ENCODE data around the gene PSMB11.

The PSMB11 gene

DNA sequence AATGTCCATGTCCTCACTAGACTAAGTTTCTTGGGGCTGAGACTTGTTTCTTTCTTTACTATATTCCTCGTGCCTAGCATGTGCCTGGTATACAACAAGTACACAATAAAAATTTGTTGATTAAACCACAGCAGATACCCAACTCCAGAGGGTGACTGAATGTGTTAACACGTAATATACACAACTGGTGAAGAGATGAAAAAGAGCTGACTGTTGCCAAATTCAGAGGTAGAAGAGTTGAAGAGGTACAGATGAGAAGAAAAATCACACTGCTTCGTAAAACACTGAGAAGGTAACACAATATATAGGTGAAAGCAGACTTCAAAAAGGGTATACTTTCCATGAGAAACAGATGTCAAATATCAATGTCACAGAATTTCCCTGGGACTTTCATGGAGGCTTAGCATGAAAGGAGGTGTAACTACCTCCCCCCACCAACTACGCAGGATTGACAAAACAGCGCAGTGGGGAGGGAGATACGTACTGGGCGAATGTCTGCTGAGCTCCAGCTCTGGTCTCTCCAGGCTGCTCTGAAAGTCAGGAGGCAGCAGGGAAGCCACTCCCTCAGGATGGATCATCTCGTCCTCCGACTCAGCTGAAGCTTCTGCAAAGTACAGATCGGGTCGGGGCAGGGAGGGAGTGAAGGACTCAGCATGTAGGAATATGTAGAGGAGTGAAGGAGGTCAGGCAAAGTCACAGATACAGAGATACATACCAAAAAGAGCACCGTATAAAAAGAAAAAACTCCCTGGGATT lies 47.7 kb downstream of the PSMB11 start:
- DNase-seq = no peak

DNA sequence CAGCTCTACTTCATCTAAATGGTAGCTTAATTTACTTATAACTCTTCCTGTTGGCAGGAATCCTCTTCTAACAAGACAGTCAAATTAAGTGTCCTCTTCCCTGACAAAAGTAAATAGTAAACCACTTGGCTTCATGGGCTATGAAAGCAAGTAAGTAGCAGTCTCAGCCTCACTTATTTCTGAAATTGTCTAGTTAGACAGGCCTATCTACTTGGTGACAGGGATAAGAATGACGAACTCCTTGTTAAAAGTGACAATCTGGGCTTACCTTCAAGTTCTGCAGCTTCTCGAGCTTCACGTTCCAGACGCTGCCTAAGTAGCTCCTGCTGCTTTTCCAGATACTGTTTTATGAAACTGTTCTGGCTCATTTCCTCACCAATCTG lies 48.2 kb downstream of the PSMB11 start:
- DNase-seq = no peak

DNA sequence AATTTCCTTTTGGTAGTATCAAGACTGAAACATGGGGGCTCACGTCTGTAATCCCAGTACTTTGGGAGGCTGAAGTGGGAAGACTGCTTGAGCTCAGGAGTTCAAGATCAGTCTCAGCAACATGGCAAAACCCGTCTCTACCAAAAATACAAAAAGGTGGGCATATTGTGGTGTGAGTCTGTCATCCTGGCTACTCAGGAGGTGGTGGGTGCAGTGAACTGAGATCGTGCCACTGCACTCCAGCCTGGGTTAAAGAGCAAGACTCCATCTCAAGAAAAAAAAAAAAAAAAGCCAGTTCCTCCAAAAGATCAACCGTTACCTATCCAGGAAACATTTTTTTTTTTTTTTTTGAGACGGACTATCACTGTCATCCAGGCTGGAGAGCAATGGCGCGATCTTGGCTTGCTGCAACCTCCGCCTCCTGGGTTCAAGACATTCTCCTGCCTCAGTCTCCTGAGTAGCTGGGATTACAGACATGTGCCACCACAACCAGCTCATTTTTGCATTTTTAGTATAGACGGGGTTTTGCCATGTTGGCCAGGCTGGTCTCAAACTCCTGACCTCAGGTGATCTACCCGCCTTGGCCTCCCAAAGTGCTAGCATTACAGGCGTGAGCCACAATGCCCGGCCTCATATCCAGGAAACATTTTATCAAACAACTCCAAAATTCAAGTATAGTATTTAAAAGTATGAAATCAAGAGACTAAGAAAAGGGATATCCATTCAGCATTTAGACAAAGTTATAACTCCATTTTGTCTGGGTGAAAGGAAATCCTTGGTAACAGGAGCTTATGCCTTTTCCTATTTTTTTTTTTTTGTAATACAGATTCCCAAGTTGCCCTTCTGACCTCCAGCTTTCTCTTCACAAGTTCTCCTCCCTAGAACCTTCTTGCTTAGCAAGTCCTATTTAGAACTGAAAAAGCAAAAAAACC lies 49.5 kb downstream of the PSMB11 start:
- no peak for DNase-seq

DNA sequence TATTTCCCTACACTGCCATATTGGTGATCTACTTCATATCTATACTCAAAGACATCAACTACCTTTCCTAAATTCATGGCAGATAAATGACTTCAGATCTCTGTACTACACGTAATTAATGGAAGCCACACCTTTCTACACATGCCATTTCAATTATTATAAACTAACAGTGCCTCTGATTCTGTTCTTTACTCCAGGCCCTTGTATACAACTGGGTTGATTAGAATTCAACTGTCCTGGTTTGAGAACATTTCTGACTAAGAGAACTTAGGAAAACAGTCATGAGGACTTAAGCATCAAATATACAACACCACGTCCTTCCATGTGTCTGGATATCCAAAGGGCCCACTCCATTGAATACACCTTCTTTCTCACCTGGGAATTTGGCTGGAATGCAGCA lies 51.1 kb downstream of the PSMB11 start:
- no peak for DNase-seq

DNA sequence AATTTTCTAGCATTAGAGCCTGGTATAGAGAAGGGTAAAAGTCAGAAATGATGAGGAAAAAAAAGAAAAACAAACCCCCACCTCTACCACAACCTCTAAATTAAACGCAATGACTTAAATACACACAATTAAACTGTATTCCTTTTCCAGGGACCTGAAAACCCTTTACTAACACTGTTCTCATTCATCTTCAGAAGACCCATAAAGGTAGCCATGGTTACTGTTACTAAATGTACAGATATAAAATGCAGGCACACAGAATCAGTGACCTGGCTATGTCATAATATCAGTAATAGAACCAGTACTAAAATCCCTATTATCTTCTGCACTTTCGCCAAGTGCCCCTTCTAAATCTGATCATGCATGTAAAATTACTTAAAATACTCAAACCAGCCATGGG lies 51.5 kb downstream of the PSMB11 start:
- no peak for DNase-seq

Measured in Kasumi-1 (cell line).